ENCODE data around the gene EEF1A2.
A peak's percentile ranks its signal among the peaks of the same experiment; 100 is the strongest.

The EEF1A2 gene

DNA sequence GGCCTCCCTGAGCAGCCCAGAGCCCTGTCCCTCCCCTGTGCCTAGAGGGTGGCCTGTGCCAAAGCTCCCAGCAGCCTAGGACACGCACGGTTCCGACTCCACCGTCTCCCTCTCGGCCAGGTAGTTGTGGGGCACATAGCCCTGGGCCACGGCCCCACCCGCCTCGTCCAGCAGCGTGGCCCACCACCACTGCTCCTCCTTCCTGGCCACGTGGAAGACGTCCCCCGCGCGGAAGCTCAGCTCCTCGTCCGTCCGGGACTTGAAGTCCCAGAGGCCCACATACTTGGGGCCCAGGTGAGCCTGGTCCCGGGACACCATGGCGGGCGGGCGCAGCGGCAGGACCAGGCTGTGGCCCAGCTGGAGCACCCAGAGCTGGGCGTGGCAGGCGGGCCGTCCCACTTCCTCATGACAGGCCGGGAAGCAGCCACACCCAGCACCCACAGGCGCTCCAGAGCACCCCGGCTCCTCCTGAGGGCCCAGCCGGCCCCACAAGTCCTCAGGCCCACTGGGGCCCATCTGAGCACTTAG is 38.2 kb upstream of the EEF1A2 start, which contains the start of gene PTK6:
Gene PTK6, minus strand, starts transcription at position 380 of the 528 bp plus-strand sequence. Its CDS starts 62 bp downstream, at position 318.
- DNase-seq: no peak

DNA sequence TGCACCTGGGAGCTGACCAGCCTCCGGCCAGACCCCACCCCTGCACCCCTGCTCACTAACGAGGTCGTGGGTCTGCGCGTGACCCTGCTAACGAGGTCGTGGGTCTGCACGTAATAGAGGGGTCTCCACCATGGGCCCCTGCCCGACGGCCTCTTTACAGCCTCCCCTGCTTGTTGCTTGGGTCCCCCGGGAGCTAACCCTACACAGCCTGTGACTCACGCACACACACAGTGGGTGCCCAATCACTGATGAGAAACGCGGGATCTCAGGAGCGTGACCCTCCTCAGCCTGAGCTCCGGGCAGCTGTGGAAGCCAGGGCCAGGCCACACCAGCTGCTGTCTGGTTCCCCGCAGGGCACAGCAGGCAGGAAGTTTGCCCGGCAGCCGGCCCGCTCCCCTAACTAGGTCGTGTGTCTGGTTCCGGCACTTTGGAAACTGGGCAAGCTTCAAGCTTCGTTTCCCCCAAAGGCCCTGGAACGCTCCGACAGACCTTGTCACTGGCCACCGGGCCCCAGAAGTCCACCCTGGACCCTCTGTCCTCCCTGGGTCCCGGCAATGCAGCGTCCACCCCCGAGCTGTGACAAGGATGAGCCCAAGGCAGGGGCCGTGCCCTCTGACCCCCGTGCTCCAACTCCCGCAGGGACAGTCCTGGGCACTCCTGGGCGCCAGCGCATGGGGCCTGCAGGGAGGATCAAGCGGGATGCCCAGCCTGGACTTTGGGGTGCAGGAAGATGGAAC is 37.5 kb upstream of the EEF1A2 start:
- no peak for DNase-seq

DNA sequence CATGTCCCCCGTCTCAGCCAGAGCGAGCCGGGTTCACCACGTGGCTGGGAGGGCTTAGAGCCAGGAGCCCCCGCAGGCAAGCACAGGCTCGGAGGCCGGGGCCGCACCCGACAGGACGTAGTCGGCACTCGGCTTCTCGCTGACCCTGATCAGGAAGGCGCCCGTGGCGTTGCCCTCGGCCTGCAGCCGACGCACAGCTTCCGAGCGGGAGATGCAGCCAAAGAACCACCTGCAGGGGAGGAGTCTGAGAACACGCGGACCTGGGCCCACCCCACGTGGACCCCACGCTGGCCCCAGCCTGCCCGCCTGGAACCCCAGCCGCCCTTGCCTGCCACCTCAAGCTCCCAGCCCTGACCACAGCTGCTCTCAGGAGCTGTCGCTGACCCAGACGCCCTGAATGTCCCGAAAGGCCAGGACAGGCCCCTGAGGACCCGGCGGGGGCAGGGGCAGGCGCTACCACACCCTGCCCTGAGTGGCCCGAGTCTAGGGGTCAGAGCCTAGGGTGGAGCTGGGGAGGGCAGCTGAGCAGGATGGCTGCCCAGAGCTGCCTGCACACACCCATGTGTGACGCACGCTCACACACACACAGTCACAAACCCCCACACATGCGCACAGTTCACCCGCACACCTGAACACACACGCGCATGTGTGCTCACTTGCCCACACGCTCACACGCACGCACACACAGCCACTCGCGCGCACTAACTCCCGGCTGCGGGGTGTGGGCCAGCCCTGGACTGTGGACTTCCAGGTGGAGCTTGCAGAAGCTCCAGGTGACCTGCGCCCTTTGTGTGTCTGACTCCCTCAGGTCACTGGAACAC is 36.2 kb upstream of the EEF1A2 start:
- DNase-seq: no peak

DNA sequence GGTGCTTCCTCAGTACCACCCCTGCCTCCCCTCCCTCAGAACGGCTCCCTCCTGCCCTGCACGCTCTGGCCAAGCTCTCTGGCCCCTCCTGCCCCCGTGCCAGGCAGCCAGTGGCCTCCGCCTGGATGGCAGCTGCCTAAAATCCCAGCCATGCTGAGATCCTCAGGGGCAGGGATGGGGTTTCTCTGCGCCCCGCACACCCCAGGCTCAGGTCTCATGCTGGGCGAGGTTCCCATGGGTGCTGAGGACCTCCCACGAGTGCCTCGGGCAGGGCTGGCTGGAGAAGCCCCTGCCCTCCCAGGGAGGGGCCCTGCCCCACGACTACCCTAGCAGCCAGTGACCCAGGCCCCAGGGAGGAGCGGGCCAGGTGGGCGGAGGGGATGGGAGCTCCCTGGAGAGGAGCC is 35.5 kb upstream of the EEF1A2 start:
- no peak for DNase-seq

DNA sequence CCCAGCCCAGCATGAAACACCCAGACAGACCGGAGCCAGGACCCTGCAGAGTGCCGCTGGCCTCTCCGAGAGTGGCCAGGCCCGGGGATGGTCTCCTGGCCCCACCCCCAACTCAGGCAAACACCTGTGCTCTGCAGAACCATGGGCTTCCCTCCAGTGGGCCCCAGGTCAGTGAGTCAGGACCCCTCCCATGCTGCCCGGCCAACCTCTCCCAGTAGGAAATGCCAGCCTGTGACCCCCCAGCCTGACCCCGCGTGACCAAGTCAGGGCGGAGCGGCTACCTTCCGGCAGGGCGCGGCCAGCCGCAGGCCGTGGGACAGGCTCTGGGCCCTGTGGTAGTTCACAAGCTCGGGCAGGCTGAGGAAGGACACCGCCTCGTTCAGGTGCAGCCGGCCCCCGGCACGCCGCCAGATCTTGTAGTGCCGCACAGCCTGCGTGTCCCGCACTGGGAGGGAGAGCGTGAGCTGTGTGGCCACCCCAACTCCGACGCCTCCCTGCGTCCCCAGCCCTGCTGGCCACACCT is 35.0 kb upstream of the EEF1A2 start:
- no peak for DNase-seq

DNA sequence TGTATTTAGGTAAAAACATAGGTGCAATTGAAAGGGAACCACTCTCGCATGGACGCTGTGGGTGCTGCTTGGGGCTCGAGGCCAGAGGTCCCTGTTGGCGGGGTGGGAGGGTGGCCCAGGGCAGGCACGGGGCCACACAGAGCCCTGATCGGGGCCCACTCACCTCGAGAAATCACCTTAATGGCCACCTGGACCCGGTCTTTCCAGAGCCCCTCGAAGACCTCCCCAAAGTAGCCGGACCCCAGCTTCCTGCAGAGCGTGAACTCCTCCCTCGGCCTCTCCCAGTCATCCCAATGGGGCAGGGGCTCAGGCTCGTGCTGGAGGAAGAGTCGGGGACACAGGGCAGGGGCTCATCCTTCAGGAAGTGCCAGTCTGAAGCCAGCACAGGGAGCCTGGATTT is 34.5 kb upstream of the EEF1A2 start:
- DNase-seq: no peak

DNA sequence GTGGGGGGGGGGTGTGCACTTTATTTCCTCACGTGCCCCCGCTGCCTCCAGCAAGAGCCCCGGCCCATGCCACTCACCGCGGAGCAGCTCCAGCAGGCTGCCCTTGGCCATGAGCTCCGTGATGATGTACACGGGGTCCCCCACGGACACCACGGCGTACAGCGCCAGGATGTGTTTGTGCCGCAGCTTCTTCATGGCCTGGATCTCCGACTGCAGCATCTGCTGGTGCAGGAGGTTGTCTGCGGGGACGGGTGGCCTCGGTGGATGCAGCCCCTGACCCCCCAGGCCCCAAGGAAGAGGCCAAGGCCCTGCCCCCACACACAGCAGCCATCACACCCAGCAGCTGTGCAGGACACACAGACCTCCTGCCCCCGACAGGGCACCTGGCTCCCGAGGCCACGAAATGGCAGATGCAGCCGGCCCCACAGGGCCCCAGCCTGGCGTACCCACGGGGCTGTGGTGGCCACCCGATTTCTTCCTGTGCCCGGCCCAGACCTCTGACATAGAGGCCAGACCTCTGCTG is 33.6 kb upstream of the EEF1A2 start:
- DNase-seq: no peak

DNA sequence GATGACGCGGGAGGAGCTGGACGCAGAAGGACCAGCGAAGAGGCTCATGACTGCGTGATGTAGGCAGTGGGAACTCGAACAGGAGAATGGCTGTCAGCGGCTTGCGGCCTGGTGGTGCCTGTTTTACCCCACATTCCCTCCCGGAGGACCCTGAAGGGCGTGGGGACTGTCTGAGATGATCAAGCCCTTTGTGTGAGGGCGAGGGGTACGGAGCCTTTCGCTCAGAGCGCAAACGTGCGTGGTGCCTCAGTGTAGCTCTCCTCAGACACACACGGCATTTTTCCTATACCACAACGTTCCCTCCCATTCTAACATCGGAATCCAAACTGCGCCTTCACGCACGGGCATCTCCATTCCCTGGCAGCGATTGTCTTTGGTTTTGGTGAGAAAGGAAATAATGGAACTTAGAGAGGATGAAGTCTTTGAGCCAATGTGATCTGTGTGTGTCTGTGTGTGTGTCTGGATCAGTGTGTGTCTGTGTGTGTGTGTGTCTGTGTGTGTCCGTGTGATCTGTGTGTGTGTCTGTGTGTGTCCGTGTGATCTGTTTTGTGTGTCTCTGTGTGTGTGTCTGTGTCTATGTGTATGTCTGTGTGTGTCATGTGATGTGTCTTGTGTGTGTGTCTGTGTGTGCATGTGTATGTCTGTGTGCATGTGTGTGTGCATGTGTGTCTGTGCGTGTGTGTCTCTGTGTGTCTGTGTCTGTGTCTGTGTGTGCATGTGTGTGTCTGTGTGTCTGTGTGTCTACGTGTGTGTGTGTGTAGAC is 33.0 kb upstream of the EEF1A2 start:
- no peak for DNase-seq

DNA sequence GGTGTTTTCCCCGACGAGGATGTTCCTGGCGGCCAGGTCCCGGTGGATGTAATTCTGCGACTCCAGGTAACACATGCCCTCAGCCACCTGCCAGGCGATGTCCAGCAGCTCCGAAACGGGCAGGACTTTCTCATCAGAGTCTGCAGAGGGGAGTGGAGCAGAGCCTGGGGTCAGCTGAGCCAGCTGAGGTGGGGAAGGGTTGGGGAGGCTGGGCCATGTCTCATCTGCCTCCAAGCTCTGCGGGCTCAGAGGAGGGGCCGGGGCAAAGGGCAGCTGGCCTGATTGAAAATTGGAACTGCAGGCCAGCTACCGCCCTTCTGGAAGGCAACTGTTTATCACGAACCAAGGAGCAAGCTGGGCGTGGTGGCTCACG is 31.9 kb upstream of the EEF1A2 start:
- DNase-seq: no peak

DNA sequence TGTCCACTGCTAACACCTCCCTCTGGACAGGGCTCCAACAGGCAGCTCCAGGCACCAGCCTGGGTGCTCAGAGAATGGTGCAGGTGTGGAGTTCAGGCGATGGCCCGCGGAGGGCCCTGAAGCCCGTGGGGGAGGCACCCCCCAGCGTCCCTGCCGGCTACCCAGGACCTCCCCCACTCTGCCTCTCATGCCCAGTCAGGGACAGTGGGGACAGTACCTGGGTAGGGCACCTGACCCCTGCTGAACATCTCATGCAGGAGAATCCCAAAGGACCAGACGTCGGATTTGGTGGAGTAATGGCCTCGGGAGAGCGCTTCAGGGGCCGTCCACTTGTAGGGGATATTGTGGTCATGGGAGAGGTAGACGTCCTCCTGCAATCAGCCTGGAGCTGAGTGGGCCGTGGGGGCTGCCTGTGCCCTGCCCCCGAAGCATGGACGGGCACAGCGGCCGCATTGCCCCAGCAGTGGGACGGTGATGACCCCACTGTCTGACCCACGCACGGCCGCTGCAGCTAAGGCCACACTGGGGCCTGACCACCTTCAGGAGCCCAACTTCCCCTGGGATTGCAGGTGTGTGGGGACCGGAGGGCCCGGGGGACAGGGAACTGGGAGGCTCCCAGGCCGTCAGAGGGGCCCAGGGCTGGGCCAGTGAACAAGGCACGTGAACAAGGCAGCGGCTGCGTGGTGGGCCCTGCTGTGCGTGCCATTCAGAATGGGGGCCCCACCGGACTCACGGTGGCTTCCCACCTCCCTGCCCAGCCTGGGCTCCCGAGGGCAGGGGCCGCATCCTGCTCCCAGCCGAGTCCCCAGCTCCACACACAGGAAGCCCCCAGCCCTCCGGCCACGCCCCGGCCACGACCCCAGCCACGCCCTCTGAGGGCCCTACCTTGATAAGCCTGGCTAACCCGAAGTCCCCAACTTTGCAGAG is 31.2 kb upstream of the EEF1A2 start:
- no peak for DNase-seq

DNA sequence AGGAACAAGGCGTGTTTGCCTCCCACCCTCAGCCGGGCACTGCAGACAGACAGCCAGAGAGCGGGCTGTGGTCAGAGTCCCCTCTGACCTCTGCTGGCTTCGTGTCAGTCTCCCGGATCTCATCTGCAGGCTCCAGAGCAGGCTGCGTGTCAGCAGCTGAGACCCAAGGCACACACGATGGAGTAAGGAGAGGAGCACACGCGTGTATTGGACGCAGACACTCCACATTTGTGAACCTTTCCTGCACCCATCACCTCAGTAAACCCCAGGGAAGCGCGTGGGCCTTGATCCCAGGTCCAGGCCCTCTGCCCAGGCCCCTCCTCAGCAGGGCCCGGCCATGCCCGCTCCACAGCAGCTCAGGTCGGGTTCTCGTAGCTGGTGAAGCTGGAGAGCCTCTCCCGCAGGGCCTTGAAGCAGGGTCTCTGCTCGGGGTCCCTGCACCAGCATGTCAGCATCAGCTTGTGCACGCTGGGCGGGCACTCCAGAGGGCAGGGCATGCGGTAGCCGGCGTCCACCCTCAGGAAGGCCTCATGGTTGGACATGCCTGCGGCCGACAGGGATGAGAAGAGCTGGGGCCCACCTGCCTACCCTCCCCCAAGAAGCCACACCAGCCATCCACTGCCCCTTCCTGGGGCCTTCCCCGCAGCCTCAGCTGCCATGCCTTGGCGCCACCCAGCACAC is 30.4 kb upstream of the EEF1A2 start:
- no peak for DNase-seq

DNA sequence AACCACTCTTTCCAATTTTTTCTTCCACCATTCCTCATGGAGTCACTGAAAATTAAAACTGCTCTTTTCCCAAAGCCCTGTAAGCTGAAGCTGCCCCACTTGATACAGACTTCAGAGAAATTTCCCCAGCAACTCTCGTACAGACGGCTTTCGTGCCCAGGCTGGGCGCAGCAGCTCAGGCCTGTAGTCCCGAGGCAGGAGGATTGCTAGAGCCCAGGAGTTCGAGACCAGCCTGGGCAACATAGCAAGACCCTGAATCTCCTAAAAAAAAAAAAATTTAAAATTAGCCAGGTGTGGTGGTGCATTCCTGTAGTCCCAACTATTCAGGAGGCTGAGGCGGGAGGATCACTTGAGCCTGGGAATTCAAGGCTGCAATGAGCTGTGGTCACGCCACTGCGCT is 28.3 kb upstream of the EEF1A2 start:
- no peak for DNase-seq

DNA sequence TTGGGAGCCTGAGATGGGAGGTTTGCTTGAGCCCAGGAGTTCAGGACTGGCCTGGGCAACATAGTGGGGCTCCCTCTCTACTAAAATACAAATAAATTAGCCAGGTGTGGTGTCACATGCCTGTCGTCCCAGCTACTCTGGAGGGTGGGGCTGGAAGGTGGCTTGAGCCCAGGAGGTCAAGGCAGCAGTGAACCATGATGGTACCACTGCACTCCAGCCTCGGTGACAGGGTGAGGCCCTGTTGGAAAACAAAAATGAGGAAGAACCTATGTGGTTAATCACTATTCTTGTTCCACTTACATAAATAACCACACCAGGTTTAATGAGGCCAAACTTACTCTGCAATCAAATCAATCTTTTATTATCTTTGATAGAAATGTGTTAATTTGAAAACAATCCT is 27.1 kb upstream of the EEF1A2 start:
- DNase-seq: no peak

DNA sequence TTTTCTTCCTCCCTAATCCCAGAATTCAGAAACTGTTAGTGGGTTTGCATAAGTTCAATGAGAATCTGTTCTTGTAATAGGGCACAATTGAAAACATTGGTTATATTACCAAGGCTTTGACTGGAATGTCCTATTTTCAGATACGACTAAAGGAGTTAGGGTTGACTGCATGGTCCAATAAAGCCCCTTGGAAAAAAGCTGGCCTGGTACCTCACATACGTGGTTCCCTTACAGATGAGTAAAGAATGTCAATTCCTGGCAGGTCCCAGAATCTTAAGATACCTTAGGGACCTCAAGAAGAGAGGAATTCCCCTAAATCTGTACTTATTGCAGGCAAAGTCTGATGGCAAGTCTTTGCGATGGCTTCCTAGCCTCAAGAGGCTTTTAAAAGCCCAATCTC is 26.3 kb upstream of the EEF1A2 start:
- no peak for DNase-seq

DNA sequence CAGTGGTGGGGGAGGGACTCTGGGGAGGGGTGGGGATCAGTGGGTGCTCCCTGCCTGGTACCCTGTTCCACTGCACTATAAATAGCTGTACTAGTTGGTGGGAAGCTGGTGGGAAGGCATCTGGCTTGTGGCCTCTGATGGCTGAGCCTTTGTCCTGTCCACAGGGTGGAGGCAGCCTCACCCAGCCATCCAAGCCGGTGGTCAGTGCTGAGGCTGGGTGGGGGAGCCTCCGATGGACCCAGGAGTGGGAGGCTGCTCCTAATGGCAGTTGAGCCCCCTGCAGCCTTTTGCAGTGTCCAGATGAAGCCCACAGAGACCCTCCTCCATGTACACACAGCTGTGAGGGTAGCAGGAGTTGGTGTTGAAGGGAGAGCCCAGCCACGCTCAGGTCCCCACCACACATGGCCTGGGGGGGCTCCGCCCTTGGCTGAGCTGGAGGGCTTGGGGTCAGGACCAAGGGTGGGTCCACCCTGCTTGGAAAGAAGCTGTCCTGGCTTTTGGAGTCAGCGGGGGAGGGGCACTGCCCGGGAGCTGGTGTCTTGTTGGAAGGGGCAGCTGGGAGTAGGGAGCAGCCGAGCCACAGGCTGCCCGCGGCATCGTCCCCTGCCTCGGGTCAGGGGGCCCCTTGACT is 24.2 kb upstream of the EEF1A2 start:
- DNase-seq: no peak

DNA sequence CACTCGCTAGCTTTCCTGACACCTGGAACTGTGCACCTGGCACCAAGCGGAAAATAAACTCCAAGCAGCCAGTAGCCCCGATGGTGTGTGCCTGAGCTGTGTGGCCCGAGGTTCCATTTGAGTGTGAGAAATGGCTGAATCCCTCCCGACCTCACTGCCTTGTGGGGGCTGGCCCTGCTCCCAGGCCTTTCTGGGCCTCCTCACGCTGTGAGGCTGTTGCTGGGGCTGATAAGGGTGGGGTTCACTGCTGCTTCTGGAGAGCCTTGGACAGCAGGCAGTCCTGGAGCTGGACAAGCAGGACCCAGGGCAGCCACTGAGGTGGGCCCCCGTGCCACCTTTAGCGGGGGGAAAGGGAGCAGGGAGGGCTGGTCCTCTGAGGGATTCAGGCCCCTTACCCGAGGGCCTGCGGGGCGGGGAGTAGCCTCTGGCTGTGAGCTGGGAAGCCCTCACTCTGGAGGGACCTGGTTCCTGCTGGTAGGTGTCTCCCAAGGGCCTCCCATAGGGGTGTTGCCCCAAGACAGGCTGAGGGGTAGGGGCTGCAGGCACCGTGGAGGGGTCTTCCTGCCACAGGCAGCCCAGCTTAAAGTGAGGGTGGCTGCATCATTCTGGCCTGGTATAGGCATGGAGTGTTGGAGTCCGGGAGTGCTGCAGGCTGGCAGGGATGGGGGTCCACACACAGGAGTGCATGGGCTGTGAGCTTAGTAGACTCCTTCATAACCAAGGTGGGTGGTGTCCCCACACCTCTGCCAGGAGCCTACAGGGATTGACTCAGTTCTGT is 23.4 kb upstream of the EEF1A2 start:
- no peak for DNase-seq

DNA sequence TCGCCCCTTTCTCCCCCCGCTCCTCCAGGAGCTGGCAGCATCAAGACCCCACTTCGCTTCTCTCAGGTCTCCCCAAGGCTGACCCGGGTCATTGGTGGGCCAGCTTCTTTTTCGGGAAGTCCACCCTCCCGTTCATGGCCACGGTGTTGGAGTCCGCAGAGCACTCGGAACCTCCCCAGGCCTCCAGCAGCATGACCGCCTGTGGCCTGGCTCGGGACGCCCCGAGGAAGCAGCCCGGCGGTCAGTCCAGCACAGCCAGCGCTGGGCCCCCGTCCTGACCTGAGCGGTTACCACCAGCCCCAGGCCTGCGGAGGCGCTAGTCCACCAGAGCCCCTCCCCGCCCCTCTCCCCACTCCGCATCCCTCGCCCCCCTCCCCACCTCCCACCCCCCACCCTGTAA is 22.7 kb upstream of the EEF1A2 start:
- no peak for DNase-seq

DNA sequence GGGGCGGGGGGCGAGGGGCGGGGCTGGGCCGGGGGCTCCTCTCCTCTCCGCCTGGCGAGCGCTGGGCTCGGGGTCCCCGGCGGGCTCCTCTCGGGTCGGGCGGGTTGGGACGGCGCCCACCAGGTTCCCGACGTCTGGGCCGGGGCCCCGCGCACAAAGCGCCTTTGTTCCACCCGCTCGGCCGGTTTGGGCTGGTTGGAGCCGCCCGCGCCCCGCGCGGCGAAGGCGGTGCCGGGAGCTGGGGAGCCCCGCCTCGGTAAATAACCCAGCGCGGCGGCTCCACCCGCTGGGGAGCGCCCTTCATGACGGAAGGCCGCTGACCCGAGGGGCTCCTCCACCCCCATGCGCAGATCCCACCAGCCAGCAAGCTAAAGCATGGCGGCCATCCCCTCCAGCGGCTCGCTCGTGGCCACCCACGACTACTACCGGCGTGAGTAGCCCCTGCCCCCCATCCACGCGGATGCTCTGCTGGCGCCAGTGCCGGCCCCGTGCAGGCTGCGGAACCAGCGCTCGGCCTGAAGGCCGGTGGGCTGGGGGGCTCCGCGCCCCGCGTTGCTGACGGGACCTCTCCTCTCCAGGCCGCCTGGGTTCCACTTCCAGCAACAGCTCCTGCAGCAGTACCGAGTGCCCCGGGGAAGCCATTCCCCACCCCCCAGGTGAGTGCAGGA is 22.2 kb upstream of the EEF1A2 start:
- DNase-seq: peak; percentile 63 to 66

DNA sequence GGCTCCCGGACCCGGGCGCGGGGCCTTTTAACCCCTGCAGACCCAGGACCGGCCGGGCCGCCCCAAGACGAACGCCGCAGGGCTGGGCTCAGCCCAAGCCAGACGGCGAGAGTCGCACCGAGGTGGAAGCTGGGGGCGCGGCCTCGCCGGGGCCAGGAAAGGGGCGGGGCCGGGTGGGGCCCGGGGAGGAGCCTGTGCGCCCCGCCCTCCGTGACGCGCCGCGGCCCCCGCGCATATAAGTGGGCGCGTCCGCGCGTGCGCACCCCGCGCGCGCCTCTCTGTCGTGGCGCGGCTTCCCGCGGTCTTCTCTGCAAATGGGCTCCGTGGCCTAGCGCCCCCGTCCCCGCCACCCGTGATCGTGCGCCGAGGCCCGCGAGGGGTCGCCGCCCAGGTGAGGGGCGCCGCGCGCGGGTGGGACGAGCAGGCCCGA is 21.6 kb upstream of the EEF1A2 start, which contains the start of gene PPDPF:
Gene PPDPF, plus strand, starts transcription at position 262 of the 430 bp plus-strand sequence. CDS start 544 bp downstream, outside the sequence.
- peak; percentile 80 to 87 for DNase-seq

Measured in activated CD4-positive, alpha-beta T cell treated with anti-CD3 and anti-CD28 coated beads for 4 hours (primary cell).